HPDE6-E6E7 (cell line): ENCODE results near the gene FGF10.

Experiments used
- DNase-seq: peaks from one replicate; pipeline ENCODE4 v3.0.0; 2011; ENCODE audit warnings: missing footprints; ENCODE audit errors: extremely low spot score

FGF10 gene

DNA sequence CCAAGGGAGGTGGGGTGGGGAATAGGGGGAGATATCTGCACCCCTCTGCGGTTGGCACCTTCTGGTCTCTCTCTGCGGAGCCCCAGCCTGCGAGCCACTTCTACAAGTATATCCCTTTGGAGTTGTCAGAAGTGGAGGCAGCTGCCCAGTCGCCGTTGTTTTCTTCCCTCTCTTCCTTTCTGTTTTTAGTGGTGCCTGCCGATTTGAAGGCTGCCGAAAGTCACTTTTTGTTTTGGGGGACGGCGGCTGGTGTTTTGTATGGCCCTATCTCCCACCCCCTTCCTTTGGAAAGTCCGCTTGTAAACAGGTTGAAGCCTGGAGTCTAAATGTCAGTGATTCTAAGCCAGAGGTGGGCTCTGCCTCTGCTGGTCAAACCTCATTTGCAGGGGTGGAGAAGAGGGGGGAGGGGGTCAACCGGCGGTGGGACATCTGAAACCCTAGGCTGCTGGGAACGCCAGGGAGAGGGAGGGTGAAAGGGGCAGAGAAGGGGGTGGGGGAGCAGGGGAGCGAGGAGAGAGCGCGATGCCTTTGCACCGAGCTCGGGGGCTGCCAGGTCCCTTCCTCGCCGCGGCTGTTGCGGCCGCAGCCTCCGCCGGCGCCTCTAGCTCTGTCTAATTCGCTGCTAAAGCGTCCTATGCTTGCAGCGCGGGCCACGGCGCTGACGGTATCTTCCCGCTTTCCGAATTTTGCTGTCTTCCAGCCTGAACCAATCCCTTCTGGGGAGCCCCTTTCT, at the start of gene FGF10:
Gene FGF10, minus strand, starts transcription at position 331 of the 733 bp plus-strand sequence. CDS start 738 bp downstream, outside the sequence.
- DNase-seq, result no peak

DNA sequence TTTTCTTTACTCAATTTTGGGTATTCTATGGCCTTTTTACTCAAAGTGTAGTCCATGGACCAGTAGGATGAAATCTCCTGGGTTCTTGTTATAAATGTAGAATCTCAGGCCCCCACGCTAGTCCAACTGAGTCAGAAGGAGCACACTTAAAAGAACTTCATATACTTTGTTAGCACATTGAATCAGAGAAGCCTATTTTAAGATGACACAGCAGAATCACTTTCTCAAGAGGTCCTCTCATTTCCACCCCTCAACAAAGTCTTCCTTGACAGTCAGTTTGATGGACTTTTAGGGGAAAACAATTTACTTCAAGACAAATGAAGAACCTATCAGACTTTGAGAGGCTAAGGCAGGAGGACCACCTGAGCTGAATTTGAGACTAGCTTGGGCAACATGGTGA, 37.7 kb upstream of the FGF10 start:
- DNase-seq, result no peak

DNA sequence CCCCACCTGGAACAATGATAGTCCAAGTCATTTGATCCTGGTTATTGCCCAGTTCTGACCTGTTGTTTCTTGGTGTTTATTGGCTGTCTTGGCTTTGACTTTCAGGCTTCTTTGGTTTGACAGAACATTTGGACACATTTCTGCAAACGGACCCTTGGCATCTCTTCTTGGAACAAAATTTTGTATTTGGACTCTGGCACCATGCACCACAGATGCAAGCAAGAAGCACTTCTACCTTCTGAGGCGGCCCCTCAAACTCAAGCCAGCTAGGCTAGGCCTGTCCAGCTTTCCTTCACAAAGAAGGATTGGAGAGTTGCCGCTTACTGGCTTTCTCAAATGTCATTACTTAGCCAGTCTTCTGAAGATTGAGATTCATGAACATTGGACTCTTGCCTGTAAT, 23.1 kb upstream of the FGF10 start:
- DNase-seq, result no peak

GRCh38 chr5:44402084-44402483, 12.9 kb upstream of the FGF10 start:
- no peak for DNase-seq

DNA sequence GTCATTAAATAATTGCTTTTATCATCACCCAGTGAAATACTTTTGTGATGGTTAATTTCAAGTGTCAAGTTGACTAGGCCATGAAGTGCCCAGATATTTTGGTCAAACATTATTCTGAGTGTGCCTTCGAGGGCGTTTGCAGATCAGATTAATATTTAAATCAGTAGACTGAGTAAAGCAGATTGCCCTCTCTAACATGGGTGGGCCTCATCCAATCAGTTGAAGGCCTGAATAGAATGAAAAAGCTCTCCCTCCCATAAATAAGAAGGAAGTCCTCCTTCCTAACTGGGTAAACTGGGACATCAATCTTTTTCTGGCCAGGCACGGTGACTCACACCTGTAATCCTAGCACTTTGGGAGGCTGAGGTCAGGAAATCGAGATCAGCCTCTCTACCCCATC, 12.4 kb upstream of the FGF10 start:
- no peak for DNase-seq

DNA sequence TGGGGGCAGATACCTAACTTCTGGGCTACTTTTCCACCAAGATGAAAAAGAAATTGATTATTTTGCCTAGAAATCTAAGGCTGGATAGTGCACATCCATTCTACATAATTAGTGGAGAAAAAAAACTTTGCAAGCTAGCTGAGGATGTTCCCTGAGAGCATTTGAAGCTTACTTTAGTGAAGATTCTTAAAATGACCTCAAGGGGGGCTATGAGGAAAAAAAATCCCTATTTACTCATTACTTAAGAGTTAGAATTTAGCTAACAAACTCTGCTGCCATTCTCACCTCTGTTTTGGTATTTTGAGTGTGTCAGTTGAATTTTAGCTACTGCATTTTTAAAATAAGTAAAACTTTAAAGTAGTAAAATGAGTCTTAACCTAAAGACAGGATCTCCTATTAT, 9.2 kb upstream of the FGF10 start:
- no peak for DNase-seq

GRCh38 chr5:44396312-44396711, 7.1 kb upstream of the FGF10 start:
- DNase-seq, result no peak

DNA sequence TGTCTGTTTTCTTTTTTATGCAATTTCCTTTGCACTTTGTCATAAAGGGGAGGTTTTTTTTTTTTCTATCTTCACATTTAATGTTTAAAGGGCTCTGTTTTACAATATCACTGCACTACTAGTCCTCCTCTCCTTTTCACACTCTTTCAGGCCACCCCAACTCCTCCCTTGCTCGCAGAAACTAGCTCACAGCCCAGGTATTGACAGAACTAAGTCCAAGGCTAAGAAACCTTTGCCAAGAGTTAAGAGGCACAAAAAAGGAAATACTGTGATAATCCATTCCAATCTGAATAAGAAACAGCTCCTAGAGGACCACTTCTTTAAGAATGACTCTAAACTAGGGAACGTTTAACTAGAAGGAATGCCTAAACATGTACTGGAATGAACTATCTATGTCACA, 1.1 kb upstream of the FGF10 start:
- no peak for DNase-seq

- DNase-seq, result no peak
Measured at GRCh38 chr5:44389823-44390143, 563 bp upstream of the FGF10 start.

DNA sequence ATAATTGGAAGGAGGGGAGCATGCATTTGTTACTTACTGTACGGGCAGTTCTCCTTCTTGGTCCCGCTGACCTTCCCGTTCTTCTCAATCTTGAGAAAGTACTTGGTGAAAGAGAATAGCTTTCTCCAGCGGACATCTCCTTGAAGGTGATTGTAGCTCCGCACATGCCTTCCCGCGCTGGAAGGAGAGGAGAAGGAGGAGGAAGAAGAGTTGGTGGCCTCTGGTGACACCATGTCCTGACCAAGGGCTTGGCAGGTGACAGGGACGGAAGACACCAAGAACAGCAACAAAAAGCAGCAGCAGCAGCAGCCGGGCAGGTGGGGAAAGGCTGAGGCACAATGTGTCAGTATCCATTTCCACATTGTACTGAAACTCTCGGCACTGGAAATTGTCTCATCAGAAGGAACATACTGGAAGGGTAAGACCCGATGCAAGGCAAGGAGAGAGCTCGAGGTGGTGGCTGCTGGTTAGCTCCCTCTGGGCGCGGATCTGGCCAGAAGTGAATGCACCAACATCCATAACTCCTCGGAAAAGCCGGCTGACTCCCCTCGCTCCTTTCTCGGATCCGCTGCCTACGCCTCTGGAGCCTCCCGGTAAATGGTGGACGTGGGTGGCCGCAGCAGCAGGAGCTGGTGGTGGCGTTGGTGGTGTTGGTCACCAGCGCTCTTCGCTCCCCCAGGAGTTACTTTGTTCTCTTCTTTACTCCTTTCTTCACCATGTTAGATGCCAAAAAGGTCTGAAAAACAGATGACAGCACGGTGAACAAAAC, 715 bp downstream of the FGF10 start:
- no peak for DNase-seq

- no peak for DNase-seq
Measured at GRCh38 chr5:44387921-44388320, 1.3 kb downstream of the FGF10 start.

- DNase-seq, result no peak
Measured at GRCh38 chr5:44387406-44387805, 1.8 kb downstream of the FGF10 start.

DNA sequence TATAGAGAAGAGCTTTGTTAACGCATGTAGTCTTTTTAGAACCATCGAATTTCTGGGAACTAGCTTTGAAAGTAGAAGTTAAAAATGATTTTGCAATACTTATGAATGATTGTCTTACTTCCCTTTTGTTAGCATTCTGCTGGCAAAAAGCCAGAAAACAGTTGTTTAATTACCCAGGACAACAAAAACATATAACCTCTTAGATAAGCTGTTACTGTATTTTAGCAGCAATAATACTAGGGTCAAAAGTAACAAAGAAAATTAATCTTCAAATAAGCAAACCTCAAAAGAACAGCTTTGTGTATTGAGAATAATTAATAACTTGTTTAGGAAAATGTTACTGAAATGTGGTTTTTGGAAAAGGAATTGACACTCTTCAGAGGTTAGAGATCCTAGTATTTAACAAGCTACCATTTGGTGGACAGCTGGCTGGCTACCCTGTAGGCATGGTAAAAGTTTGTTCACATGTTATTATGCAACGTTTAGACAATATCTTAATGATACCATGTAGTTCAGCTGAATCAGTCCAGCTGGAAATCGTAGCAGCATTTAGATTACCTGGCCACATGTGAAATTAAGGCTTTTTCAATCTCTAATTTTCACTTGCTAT, 3.8 kb downstream of the FGF10 start:
- DNase-seq, result no peak

- no peak for DNase-seq
Measured at GRCh38 chr5:44384816-44385215, 4.4 kb downstream of the FGF10 start.

DNA sequence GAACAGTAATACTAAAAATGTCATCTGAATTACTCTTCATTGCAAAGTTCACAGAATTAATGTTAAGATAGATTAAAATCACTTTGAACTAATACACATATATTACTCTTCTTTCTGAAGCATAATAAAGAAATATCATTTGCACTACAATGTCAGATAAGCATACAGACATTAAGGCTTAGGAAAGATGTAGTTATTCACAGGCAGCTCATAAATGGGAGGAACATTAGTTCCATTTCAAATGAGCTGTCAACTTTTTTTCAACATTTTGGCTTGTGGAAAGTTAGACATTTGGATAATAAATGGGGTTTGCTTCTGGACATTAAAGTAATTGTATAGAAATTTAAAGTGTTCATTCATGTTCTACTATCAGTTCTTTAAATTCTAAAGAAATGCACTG, 6.3 kb downstream of the FGF10 start:
- DNase-seq, result no peak

- DNase-seq, result no peak
Measured at GRCh38 chr5:44377057-44377456, 12.2 kb downstream of the FGF10 start.

DNA sequence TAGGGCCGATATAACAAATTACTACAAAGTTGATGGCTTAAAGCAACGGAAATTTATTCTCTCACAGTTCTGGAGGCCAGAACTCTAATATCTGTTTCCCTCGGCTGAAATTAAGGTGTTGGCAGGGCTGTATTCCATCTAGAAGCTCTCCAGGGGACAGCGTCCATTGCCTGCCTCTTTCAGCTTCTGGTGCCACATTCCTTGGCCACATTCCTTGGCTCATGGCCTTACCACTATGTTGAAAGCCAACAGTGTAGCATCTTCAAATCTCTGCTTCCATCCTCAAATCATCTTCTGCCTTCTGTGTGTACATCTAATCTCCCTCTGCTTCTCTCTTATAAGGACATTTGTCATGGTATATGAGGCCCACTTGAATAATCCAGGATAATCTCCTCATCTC, 17.2 kb downstream of the FGF10 start:
- DNase-seq, result no peak

DNA sequence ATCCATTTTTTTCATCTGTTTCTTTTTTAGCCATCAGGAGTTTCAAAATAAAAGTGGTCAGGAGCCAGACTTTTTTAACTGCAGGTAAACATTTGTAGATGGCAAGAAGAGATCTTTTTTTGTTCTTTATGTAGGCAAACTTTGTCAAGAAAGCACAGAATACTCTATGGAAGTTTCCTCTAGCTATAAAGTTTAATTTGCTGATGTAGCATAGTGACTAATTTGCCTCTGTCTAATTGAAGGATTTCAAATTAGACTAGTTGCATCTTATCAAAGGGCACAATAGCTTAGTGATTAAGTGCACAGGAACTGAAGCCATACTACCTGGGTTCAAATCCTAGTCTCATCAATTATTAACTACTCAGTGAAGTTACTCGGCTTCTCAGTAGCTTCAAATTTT, 22.0 kb downstream of the FGF10 start:
- no peak for DNase-seq

GRCh38 chr5:44365345-44365744, 23.9 kb downstream of the FGF10 start:
- no peak for DNase-seq

- no peak for DNase-seq
Measured at GRCh38 chr5:44364097-44364496, 25.1 kb downstream of the FGF10 start.

GRCh38 chr5:44361342-44362001, 27.7 kb downstream of the FGF10 start:
- DNase-seq, result no peak

- DNase-seq, result no peak
Measured at GRCh38 chr5:44360919-44361318, 28.3 kb downstream of the FGF10 start.

GRCh38 chr5:44358421-44358820, 30.8 kb downstream of the FGF10 start:
- no peak for DNase-seq
